Measurements from ENCODE around the gene TIMM44.

DNA sequence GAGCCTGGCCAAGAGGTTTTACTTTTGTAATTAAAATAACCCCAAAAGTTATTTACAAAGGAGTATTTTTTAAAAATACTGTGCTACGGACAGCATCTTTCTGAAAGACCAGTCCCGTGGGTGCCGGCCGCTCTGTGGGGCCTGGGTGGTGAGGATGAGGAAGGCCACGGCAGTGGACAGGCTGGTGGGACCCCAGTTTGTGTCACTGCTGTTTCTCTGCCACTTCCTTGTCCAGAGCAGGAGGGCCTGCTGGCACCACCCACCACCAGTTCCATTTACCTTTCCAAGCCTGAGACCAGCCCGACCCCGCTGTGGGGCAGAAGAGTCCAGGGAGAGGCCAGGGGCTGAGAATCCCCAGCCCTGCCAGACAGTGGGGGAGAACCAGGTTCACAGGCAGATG lies 38.2 kb upstream of the TIMM44 start:
- no peak for TF ChIP-seq SP1 (IDR thresholded peaks at IDR 0.05; ENCODE audit: low read depth, low read length)
- no peak for TF ChIP-seq EZH2 (IDR thresholded peaks at IDR 0.05; ENCODE audit: borderline replicate concordance, control insufficient read depth, low read depth, low read length)
- TF ChIP-seq, protein P1, sequence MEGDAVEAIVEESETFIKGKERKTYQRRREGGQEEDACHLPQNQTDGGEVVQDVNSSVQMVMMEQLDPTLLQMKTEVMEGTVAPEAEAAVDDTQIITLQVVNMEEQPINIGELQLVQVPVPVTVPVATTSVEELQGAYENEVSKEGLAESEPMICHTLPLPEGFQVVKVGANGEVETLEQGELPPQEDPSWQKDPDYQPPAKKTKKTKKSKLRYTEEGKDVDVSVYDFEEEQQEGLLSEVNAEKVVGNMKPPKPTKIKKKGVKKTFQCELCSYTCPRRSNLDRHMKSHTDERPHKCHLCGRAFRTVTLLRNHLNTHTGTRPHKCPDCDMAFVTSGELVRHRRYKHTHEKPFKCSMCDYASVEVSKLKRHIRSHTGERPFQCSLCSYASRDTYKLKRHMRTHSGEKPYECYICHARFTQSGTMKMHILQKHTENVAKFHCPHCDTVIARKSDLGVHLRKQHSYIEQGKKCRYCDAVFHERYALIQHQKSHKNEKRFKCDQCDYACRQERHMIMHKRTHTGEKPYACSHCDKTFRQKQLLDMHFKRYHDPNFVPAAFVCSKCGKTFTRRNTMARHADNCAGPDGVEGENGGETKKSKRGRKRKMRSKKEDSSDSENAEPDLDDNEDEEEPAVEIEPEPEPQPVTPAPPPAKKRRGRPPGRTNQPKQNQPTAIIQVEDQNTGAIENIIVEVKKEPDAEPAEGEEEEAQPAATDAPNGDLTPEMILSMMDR (IDR thresholded peaks at IDR 0.05 in 2 of 3, conservative IDR thresholded peaks at IDR 0.05 in 1 of 3; ENCODE audit: control insufficient read depth in 2 of 3, extremely low read depth in 1 of 3, insufficient read depth in 1 of 3, low read depth in 3 of 3, low read length in 3 of 3), result no peak
- TF ChIP-seq SREBF1 (IDR thresholded peaks at IDR 0.05; ENCODE audit: low read length), result no peak

All from GM12878 (cell line).